Measurements from ENCODE around the gene HSPA12B. TPM values are rescaled to one million over a fixed set of nuclear protein-coding genes. Genes with fewer than 3 reads are reported as not detected.

HSPA12B gene, protein sequence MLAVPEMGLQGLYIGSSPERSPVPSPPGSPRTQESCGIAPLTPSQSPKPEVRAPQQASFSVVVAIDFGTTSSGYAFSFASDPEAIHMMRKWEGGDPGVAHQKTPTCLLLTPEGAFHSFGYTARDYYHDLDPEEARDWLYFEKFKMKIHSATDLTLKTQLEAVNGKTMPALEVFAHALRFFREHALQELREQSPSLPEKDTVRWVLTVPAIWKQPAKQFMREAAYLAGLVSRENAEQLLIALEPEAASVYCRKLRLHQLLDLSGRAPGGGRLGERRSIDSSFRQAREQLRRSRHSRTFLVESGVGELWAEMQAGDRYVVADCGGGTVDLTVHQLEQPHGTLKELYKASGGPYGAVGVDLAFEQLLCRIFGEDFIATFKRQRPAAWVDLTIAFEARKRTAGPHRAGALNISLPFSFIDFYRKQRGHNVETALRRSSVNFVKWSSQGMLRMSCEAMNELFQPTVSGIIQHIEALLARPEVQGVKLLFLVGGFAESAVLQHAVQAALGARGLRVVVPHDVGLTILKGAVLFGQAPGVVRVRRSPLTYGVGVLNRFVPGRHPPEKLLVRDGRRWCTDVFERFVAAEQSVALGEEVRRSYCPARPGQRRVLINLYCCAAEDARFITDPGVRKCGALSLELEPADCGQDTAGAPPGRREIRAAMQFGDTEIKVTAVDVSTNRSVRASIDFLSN
- not detected for total RNA-seq

DNA sequence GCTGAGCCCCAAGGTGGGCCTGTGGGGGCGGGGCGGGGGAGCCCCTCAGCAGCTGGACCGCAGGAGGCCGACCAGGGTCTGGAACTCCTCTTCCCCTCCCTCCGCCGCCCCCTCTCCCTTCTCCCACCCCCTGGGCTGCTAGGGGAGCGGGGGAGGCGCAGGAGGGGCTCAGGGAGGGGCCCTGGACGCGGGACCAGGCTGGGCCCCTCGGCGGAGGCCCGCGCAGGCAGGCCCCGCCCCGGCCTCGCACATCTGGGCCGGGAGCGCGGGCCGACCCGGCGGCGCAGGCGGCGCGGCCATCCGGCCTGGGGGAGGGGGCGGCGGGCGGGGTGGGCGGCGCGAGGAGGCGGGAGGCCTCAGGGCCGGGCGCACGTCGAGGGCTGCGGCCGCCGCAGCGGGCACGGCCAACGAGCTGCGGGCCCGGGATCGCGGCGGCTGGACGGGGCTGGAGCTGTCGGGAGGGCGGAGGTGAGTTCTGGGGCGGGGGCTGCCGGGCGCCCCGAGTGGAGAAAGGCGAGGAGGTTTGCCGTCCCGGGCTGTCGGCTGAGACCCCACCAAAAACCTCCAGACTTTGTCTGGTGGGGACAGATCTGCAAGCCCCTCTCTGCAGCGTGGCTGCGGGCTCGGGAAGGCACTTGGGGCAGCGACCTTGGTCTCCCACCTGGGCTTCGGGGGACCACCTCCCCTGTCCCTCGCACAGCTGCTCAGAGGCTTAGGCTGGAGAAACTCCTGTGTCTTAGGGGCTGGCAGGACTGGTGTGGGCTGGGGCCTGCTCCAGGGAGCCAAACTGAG is at the start of gene HSPA12B:
Gene HSPA12B (plus strand): TSS at position 359 of the 792 bp plus-strand sequence. CDS start 5,990 bp downstream, outside the sequence.
- Mint-ChIP-seq H3K4me1 (no peaks in the 10 kb centered on the region), H3K4me3 (no peak within 1 kb of the TSS), H3K36me3 (ENCODE audit: low read depth) (no peaks in the 10 kb centered on the region), H3K27ac (no peak within 1 kb of the TSS), H3K27me3 (peaks cover 53% of the 10 kb centered on the region), H3K9me3 (no peaks in the 10 kb centered on the region)
- no peak for DNase-seq
- ChIA-PET POLR2A (no interaction called here), CTCF (interaction anchor here (0.7 kb wide), 1 partner anchor 10 kb away, joined by 7 read pairs; no protein-coding TSS in a partner anchor)

DNA sequence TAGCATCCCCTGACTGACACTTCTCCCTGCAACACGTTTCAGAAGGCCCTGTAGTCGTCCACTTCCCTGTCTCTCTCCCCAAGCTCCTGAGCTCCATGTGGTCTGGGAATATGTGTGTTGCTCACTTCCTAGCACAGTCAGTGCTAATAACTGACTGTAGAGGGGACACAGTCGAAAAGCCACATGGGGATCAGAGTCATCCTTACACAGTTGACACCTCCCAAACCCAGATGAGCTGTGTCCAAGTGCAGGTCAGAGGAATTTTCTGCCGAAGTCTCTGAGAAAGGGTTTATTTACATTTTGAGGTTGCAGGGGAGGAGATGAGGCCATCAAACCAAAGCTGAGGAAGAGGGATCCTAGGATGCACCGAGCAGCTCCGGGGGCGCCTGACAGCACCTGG is 47.1 kb upstream of the HSPA12B start:
- Mint-ChIP-seq H3K4me3 (no peak overlapping the region), H3K27me3 (peaks cover 46% of the 10 kb centered on the region), H3K9me3 (no peaks in the 10 kb centered on the region), H3K27ac (no peak overlapping the region), H3K4me1 (no peaks in the 10 kb centered on the region), H3K36me3 (ENCODE audit: low read depth) (no peaks in the 10 kb centered on the region)
- ChIA-PET POLR2A (no interaction called here), CTCF (interaction anchor here (1.1 kb wide), 2 partner anchors 9 to 13 kb away, joined by 4 read pairs; no protein-coding TSS in a partner anchor)
- no peak for DNase-seq

DNA sequence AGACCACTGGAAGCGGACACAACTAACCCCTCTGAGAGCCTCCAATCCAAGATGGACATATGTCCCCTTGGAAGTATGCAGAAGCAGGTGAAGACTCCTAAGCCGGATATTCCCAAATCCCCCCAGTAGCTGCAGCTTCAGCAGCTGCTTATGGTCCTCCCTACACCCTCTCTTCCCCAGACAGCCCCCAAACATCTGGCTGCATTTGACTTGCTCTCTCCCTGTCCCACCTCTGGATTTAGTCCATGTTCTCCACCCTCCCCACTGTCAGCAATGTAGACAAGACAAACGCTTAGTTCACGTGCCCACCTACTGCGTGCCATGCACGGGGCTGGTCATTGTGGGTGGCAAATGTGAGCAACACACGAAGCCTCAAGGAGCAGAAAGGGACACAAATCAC is 46.1 kb upstream of the HSPA12B start:
- POLR2A ChIA-PET = no interaction called here
- no peak overlapping the region for H3K4me3 Mint-ChIP-seq
- CTCF ChIA-PET = interaction anchor here (1.1 kb wide), 1 partner anchor 10 kb away, joined by 4 read pairs; no protein-coding TSS in a partner anchor
- no peaks in the 10 kb centered on the region for H3K9me3 Mint-ChIP-seq
- no peak for DNase-seq
- peaks cover 35% of the 10 kb centered on the region for H3K27me3 Mint-ChIP-seq
- H3K27ac Mint-ChIP-seq = no peak overlapping the region
- no peaks in the 10 kb centered on the region for H3K4me1 Mint-ChIP-seq
- no peaks in the 10 kb centered on the region for H3K36me3 Mint-ChIP-seq (ENCODE audit: low read depth)

DNA sequence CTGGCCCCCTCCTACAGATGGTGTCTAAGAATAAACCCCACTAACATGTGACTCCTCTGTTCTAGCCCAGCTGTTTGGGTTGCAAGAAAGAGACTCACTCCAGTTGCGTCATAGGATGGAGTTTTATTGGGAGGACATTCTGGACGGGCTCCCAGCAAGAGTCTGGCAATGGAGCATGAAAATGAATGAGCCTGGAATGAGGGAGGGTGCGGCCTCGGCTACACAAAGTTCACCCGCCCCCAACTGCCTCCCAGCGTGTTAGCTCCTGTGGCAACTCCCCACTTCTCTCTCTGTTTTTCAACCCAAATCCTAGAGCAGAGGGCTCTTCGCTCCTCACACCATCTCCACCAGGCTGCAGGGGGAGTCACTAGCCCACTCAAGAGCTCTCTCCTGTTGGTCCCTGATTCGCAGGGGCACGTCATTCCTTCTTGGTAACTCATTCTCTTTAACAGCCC is 45.6 kb upstream of the HSPA12B start:
- Mint-ChIP-seq H3K9me3 (no peaks in the 10 kb centered on the region), H3K4me3 (no peak overlapping the region), H3K36me3 (ENCODE audit: low read depth) (no peaks in the 10 kb centered on the region), H3K27me3 (peaks cover 33% of the 10 kb centered on the region), H3K27ac (no peak overlapping the region), H3K4me1 (no peaks in the 10 kb centered on the region)
- CTCF ChIA-PET = no interaction called here
- POLR2A ChIA-PET = no interaction called here
- DNase-seq = no peak

DNA sequence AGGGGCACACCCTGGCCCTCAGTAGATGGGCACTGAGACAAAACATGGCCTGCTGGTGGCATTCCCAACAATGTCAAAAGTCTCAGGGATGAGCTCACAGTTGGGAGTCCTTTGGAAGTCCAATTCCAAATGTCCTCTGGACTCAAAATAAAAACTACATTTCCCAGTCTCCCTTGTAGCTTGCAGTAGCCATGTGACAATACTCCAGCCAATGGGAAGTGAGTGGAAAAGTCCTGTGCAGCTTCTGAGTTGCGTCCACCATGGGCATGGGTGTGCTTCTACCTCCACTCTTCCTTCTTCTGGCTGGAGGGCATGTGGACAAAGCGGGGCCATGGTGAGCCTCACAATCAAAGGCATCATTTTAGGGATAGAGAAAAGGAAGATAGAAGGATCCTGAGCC is 44.8 kb upstream of the HSPA12B start:
- H3K27ac Mint-ChIP-seq = no peak overlapping the region
- DNase-seq = no peak
- H3K36me3 Mint-ChIP-seq (ENCODE audit: low read depth) = no peaks in the 10 kb centered on the region
- H3K4me3 Mint-ChIP-seq = no peak overlapping the region
- ChIA-PET POLR2A (no interaction called here), CTCF (interaction anchor here (1.0 kb wide), 1 partner anchor 168 kb away, joined by 3 read pairs; no protein-coding TSS in a partner anchor)
- H3K27me3 Mint-ChIP-seq = peaks cover 29% of the 10 kb centered on the region
- H3K9me3 Mint-ChIP-seq = no peaks in the 10 kb centered on the region
- no peaks in the 10 kb centered on the region for H3K4me1 Mint-ChIP-seq

DNA sequence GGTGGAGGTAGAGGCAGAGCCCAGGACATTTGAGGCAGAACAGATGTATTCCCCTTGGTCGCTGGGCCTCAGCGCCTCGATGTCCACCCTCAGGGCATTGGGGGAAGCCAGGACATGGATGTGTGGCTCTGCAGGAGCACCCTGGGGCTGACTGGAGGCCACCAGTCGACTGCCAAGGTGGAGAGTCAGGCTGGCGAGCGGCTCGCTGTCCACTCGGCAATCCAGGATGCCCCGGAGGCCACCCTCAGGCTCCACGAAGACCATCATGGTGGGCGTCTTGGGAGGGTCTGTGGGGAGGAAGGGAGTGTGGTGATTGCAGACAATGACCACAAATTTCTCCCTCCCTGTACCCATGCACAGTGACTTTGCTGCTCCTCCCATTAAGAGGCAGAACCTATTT is 42.5 kb upstream of the HSPA12B start:
- Mint-ChIP-seq H3K27ac (no peak overlapping the region), H3K9me3 (no peaks in the 10 kb centered on the region), H3K4me3 (no peak overlapping the region), H3K36me3 (ENCODE audit: low read depth) (no peaks in the 10 kb centered on the region), H3K4me1 (no peaks in the 10 kb centered on the region), H3K27me3 (peaks cover 13% of the 10 kb centered on the region)
- POLR2A ChIA-PET = no interaction called here
- CTCF ChIA-PET = interaction anchor here (1.1 kb wide), 1 partner anchor 8 kb away, joined by 3 read pairs; no protein-coding TSS in a partner anchor
- no peak for DNase-seq

DNA sequence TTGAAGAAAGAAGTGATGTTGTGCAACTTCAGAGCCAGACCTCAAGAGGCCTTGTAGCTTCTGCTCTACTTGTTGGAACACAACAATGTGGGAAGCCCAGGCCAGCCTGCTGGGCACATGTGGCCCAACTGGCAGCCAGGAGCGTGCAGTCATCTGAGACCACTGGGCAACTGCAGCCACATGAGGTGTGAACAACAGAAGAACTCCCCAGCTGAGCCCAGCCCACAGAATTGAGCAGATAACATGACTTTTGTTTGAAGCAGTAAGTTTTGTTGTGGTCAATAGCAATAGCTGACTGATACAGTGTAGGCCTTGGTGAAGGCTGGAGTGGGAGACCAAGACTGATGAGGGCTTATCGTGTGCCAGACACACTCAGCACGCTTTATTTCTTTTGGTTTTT is 42.1 kb upstream of the HSPA12B start:
- no peak for DNase-seq
- H3K4me1 Mint-ChIP-seq = no peaks in the 10 kb centered on the region
- peaks cover 10% of the 10 kb centered on the region for H3K27me3 Mint-ChIP-seq
- POLR2A ChIA-PET = no interaction called here
- no peaks in the 10 kb centered on the region for H3K9me3 Mint-ChIP-seq
- no peaks in the 10 kb centered on the region for H3K36me3 Mint-ChIP-seq (ENCODE audit: low read depth)
- H3K27ac Mint-ChIP-seq = no peak overlapping the region
- no peak overlapping the region for H3K4me3 Mint-ChIP-seq
- CTCF ChIA-PET = no interaction called here

DNA sequence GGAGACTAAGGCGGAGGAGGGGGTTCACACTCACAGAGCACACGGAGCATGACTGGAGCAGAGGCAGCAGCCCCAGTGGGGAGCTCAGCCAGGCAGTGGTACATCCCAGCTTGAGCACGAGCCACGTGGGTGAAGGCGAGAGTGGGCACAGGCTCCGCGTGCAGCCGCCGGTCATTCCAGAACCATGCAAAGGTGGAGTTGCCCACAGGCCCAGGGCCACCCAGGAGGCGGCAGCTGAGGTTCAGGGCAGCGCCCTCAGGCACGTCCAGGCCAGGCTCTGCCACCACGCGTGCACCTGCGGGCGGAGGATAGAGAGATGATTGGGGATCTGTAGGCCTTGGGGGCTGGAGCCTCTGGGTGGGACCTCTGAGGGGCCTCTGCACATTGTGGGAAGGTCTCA is 41.2 kb upstream of the HSPA12B start:
- Mint-ChIP-seq H3K9me3 (peaks cover 1% of the 10 kb centered on the region), H3K27ac (no peak overlapping the region), H3K4me3 (no peak overlapping the region), H3K27me3 (peaks cover 3% of the 10 kb centered on the region), H3K36me3 (ENCODE audit: low read depth) (no peaks in the 10 kb centered on the region), H3K4me1 (no peaks in the 10 kb centered on the region)
- POLR2A ChIA-PET = no interaction called here
- DNase-seq = no peak
- CTCF ChIA-PET = interaction anchor here (1.4 to 1.9 kb wide), 3 partner anchors 13 to 20 kb away, joined by 3 to 6 read pairs (median 6); no protein-coding TSS in a partner anchor

DNA sequence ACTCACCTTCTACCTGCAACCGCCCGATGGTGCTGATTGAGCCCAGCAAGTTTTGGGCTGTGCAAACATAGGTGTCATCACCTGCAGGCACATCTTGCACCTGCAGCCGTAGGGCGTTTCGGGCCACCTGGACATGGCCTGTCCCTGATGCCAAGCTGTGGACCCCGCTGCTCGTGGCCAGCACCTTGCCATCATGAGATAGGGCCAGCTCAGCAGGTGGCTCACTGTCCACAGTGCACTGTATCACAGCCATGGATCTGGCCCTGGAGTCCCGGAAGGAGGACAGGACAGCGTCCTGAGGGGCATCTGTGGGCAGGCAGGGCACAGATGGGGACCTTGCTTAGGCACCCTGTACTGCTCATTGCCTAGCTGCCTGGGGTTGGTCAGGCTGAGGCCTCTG is 40.6 kb upstream of the HSPA12B start:
- no peak for DNase-seq
- peaks cover 2% of the 10 kb centered on the region for H3K9me3 Mint-ChIP-seq
- H3K4me1 Mint-ChIP-seq = no peaks in the 10 kb centered on the region
- ChIA-PET POLR2A (no interaction called here), CTCF (interaction anchor here (0.9 to 1.9 kb wide), 4 partner anchors 14 to 207 kb away, joined by 3 to 6 read pairs (median 4); no protein-coding TSS in a partner anchor)
- no peak overlapping the region for H3K27ac Mint-ChIP-seq
- no peak overlapping the region for H3K4me3 Mint-ChIP-seq
- no peaks in the 10 kb centered on the region for H3K36me3 Mint-ChIP-seq (ENCODE audit: low read depth)
- H3K27me3 Mint-ChIP-seq = no peaks in the 10 kb centered on the region

DNA sequence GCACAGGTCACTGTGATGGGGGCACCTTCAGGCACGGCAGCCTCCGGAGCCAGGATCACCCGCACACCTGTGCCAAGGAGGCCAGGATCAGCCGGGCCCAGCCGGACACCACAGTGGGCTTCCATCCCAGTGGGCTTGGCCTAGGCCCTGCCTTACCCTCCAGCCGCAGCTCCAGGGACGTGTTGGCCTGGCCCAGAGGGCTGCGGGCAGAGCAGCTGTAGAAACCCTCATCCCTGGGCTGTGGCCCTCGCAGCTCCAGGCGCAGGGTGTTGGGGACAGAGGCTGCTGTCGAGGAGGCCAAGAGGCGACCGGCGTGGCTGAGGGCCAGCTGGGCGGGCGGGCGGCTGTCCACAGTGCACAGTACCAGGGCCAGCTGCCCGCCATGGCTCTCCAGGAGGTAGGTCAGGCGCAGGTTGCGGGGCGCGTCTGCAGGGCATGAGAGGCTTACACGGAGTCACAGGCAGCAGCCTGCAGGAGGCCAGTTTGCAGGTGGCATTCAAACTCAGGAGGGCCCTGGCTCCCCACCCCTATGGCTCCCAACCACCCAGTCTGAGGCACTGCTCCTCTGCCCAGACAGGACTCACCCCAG is 39.7 kb upstream of the HSPA12B start:
- ChIA-PET POLR2A (no interaction called here), CTCF (interaction anchor here (0.5 to 1.9 kb wide), 4 partner anchors 14 to 208 kb away, joined by 3 to 6 read pairs (median 4); no protein-coding TSS in a partner anchor)
- Mint-ChIP-seq H3K9me3 (peaks cover 2% of the 10 kb centered on the region), H3K27ac (no peak overlapping the region), H3K36me3 (ENCODE audit: low read depth) (no peaks in the 10 kb centered on the region), H3K4me3 (no peak overlapping the region), H3K4me1 (no peaks in the 10 kb centered on the region), H3K27me3 (no peaks in the 10 kb centered on the region)
- DNase-seq = no peak

DNA sequence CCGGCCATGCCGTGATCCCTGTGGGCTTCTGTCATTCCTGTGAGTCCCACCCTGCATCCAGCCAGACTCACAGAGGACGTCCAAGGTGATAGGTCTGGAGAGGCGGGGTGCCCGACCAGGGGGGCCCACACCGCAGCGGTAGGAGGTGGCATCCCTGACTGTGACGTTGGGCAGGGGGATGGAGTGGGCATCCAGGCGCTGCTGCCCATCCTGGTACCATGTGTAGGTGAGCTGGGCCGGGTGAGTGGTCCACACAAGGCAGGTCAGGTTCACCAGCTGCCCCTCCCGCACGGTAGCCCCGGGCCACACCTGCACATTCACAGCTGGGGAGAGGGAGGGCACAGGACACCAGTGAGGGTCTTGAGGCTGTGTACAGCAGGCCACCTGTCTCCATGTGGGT is 39.1 kb upstream of the HSPA12B start:
- no peaks in the 10 kb centered on the region for H3K27me3 Mint-ChIP-seq
- CTCF ChIA-PET = no interaction called here

DNA sequence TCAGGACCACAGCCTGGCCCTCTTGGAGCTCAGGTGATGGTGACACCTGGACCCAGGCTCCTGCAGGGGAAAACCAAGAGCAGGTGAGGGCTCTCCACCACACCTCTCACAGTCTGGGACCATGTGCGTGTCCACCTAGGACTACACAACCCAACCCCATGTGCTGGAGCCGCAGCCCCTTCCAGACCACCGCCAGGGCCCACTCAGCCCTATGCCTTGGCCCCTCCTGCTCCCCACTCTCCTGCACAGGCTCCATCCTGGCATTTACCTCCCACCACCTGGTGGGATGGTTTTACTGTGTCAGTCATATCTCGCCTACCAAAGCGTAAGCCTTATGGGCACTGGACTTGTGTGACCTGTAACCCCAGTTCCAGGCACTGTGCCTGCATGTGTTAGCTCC is 37.6 kb upstream of the HSPA12B start:
- Mint-ChIP-seq H3K27ac (no peak overlapping the region), H3K4me1 (no peaks in the 10 kb centered on the region), H3K27me3 (no peaks in the 10 kb centered on the region), H3K36me3 (ENCODE audit: low read depth) (no peaks in the 10 kb centered on the region), H3K4me3 (no peak overlapping the region), H3K9me3 (peaks cover 2% of the 10 kb centered on the region)
- DNase-seq = no peak
- ChIA-PET CTCF (interaction anchor here (1.4 kb wide), 2 partner anchors 14 to 73 kb away, joined by 3 to 4 read pairs; partner anchors contain the start of gene ADISSP), POLR2A (no interaction called here)

More for the DNA sequence above, 39.1 kb upstream of the HSPA12B start:
- peaks cover 2% of the 10 kb centered on the region for H3K9me3 Mint-ChIP-seq
- DNase-seq = no peak
- H3K4me3 Mint-ChIP-seq = no peak overlapping the region
- POLR2A ChIA-PET = no interaction called here
- no peak overlapping the region for H3K27ac Mint-ChIP-seq
- no peaks in the 10 kb centered on the region for H3K36me3 Mint-ChIP-seq (ENCODE audit: low read depth)
- H3K4me1 Mint-ChIP-seq = no peaks in the 10 kb centered on the region
